ENCODE data around the gene KIF20B. TPM values are rescaled to one million over a fixed set of nuclear protein-coding genes. Genes with fewer than 3 reads are reported as not detected.

The KIF20B gene
- total RNA-seq, 1 experiment from 2014 or later, result 50.2 TPM

- ChIA-PET RAD21 (ENCODE audit: low non-redundant PET in 1 of 2, low total read pairs in 2 of 2, uncharacterized antibody in 2 of 2, unreplicated experiment in 2 of 2) (no interaction called here), POLR2A (no interaction called here), CTCF (no interaction called here)
- Histone ChIP-seq H3K79me2 (ENCODE audit: insufficient read depth, low read length) (peaks cover 4% of the 10 kb centered on the region; the same call in 1 of the 2 replicates), H3K27ac (ENCODE audit: low read depth, low read length) (no peak overlapping the region), H3K4me1 (ENCODE audit: control insufficient read depth in 1 of 2, insufficient read depth in 2 of 2, low read length in 2 of 2) (no peaks in the 10 kb centered on the region), H2AFZ (ENCODE audit: low read depth, low read length, poor library complexity, severe bottlenecking) (no peak overlapping the region), H3K27me3 (ENCODE audit: insufficient read depth, low read length) (no peaks in the 10 kb centered on the region), H3K9ac (ENCODE audit: low read length) (no peak overlapping the region), H3K36me3 (ENCODE audit: control insufficient read depth in 1 of 2, insufficient read depth in 2 of 2, low read length in 2 of 2) (peaks cover 10 to 32% of the 10 kb centered on the region in 2 experiments; a peak in 3 of 4 replicates), H3K9me2 (ENCODE audit: insufficient read depth) (no peaks in the 10 kb centered on the region), H4K20me1 (ENCODE audit: insufficient read depth) (no peaks in the 10 kb centered on the region; the same call in 1 of the 2 replicates), H3K9me3 (ENCODE audit: control insufficient read depth in 1 of 2, insufficient read depth in 1 of 2, low read depth in 1 of 2, low read length in 2 of 2) (no peaks in the 10 kb centered on the region), H3K4me2 (ENCODE audit: low read length) (no peak overlapping the region), H3K4me3 (replicated peaks in 1 of 2; ENCODE audit: low read depth in 1 of 2, low read length in 2 of 2) (no peak overlapping the region)
- TF ChIP-seq CTCF (IDR thresholded peaks at IDR 0.05 in 2 of 3, conservative IDR thresholded peaks at IDR 0.05 in 1 of 3; ENCODE audit: borderline replicate concordance in 1 of 3, insufficient read depth in 1 of 3, low read depth in 2 of 3, low read length in 2 of 3) (peak in 2 of 3 experiments; percentile 11 to 26; a peak in 2 of 6 replicates), EZH2 (IDR thresholded peaks at IDR 0.05) (no peak), CEBPB (IDR thresholded peaks at IDR 0.05; ENCODE audit: low read depth) (no peak), ZFX (IDR thresholded peaks at IDR 0.05) (no peak), ATF3 (IDR thresholded peaks at IDR 0.05) (no peak)
- DNase-seq (ENCODE audit: low read depth, low spot score), result no peak
- no TSS peak for BruUV-seq (replicated peaks)
- peak; percentile 50; the same call in 1 of the 2 replicates for ATAC-seq
- intact Hi-C loops (cut with micrococcal nuclease), result no loop called here
Observed at GRCh38 chr10:89745903-89746302, 44.5 kb downstream of the KIF20B start.

- Histone ChIP-seq H3K79me2 (ENCODE audit: insufficient read depth, low read length) (peaks cover 4% of the 10 kb centered on the region; the same call in 1 of the 2 replicates), H2AFZ (ENCODE audit: low read depth, low read length, poor library complexity, severe bottlenecking) (no peak overlapping the region), H3K9ac (ENCODE audit: low read length) (no peak overlapping the region), H3K4me3 (replicated peaks in 1 of 2; ENCODE audit: low read depth in 1 of 2, low read length in 2 of 2) (no peak overlapping the region), H3K27me3 (ENCODE audit: insufficient read depth, low read length) (no peaks in the 10 kb centered on the region), H3K27ac (ENCODE audit: low read depth, low read length) (no peak overlapping the region), H3K9me2 (ENCODE audit: insufficient read depth) (no peaks in the 10 kb centered on the region), H3K4me1 (ENCODE audit: control insufficient read depth in 1 of 2, insufficient read depth in 2 of 2, low read length in 2 of 2) (no peaks in the 10 kb centered on the region), H3K4me2 (ENCODE audit: low read length) (no peak overlapping the region), H4K20me1 (ENCODE audit: insufficient read depth) (no peaks in the 10 kb centered on the region; the same call in 1 of the 2 replicates), H3K36me3 (ENCODE audit: control insufficient read depth in 1 of 2, insufficient read depth in 2 of 2, low read length in 2 of 2) (peaks cover 17 to 19% of the 10 kb centered on the region in 2 experiments; a peak in 3 of 4 replicates), H3K9me3 (ENCODE audit: control insufficient read depth in 1 of 2, insufficient read depth in 1 of 2, low read depth in 1 of 2, low read length in 2 of 2) (no peaks in the 10 kb centered on the region)
- no peak for ATAC-seq
- no peak for TF ChIP-seq EGR1 (IDR thresholded peaks at IDR 0.05; ENCODE audit: low read depth)
- no peak for TF ChIP-seq REST (IDR thresholded peaks at IDR 0.05; ENCODE audit: low read depth)
- no peak for TF ChIP-seq RAD21 (IDR thresholded peaks at IDR 0.05; ENCODE audit: low read depth)
- TF ChIP-seq EZH2 (IDR thresholded peaks at IDR 0.05), result no peak
- no peak for TF ChIP-seq CEBPB (IDR thresholded peaks at IDR 0.05; ENCODE audit: low read depth)
- ChIA-PET CTCF (no interaction called here), RAD21 (ENCODE audit: low non-redundant PET in 1 of 2, low total read pairs in 2 of 2, uncharacterized antibody in 2 of 2, unreplicated experiment in 2 of 2) (no interaction called here), POLR2A (no interaction called here)
- BruUV-seq (replicated peaks), result no TSS peak
- intact Hi-C loops (cut with micrococcal nuclease), result no loop called here
- DNase-seq (ENCODE audit: low read depth, low spot score), result no peak
Observed at GRCh38 chr10:89750441-89750840, 49.1 kb downstream of the KIF20B start.
